ENCODE results near the gene OR3A1.
"Not testable (repeated sequence)": the region's sequence is repeated elsewhere in the genome, so short reads cannot be mapped to it uniquely, and the experiment has no call there.

Gene OR3A1

GRCh38 chr17:3308603-3309002 is 10.4 kb upstream of the OR3A1 start:
- TF ChIP-seq CTCF (conservative IDR thresholded peaks at IDR 0.05; ENCODE audit: low read depth, low read length) = no peak
- H3K4me2 ChIP-seq = no peak overlapping the region
- no peaks in the 10 kb centered on the region for H3K27me3 ChIP-seq (ENCODE audit: insufficient read depth, low read depth)
- no peaks in the 10 kb centered on the region for H4K20me1 ChIP-seq (ENCODE audit: insufficient read depth)
- no peaks in the 10 kb centered on the region for H3K36me3 ChIP-seq (ENCODE audit: insufficient read depth)
- no peaks in the 10 kb centered on the region for H3K79me2 ChIP-seq (ENCODE audit: insufficient read depth, low read depth)
- H3K27ac ChIP-seq = no peak overlapping the region
- no peak overlapping the region for H3K4me3 ChIP-seq (IDR thresholded peaks at IDR 0.05; ENCODE audit: insufficient read depth, low read depth, low read length)
- no peaks in the 10 kb centered on the region for H3K4me1 ChIP-seq (ENCODE audit: low read depth, poor library complexity, severe bottlenecking)
- H3K9ac ChIP-seq = no peak overlapping the region
- no peak overlapping the region for H2AFZ ChIP-seq (ENCODE audit: low read depth)

GRCh38 chr17:3295632-3296031 is 2.5 kb downstream of the OR3A1 start:
- no peaks in the 10 kb centered on the region for H4K20me1 ChIP-seq (ENCODE audit: insufficient read depth)
- no peak for TF ChIP-seq CTCF (conservative IDR thresholded peaks at IDR 0.05; ENCODE audit: low read depth, low read length)
- no peak overlapping the region for H3K9ac ChIP-seq
- no peaks in the 10 kb centered on the region for H3K36me3 ChIP-seq (ENCODE audit: insufficient read depth)
- no peaks in the 10 kb centered on the region for H3K4me1 ChIP-seq (ENCODE audit: low read depth, poor library complexity, severe bottlenecking)
- no peak overlapping the region for H2AFZ ChIP-seq (ENCODE audit: low read depth)
- H3K27ac ChIP-seq = no peak overlapping the region
- no peak overlapping the region for H3K4me2 ChIP-seq
- no peaks in the 10 kb centered on the region for H3K79me2 ChIP-seq (ENCODE audit: insufficient read depth, low read depth)
- no peak overlapping the region for H3K4me3 ChIP-seq (IDR thresholded peaks at IDR 0.05; ENCODE audit: insufficient read depth, low read depth, low read length)
- H3K27me3 ChIP-seq (ENCODE audit: insufficient read depth, low read depth) = no peaks in the 10 kb centered on the region

- H3K4me3 ChIP-seq (IDR thresholded peaks at IDR 0.05; ENCODE audit: insufficient read depth, low read depth, low read length); H3K4me2 ChIP-seq; H3K36me3 ChIP-seq (ENCODE audit: insufficient read depth); H3K9ac ChIP-seq; H3K27me3 ChIP-seq (ENCODE audit: insufficient read depth, low read depth); H3K4me1 ChIP-seq (ENCODE audit: low read depth, poor library complexity, severe bottlenecking); H4K20me1 ChIP-seq (ENCODE audit: insufficient read depth); H2AFZ ChIP-seq (ENCODE audit: low read depth); H3K79me2 ChIP-seq (ENCODE audit: insufficient read depth, low read depth); H3K27ac ChIP-seq: not testable (repeated sequence)
Measured at GRCh38 chr17:3293548-3293947, 4.6 kb downstream of the OR3A1 start.

- TF ChIP-seq CTCF (conservative IDR thresholded peaks at IDR 0.05; ENCODE audit: low read depth, low read length) = no peak
- Histone ChIP-seq H3K27ac (no peak overlapping the region), H3K36me3 (ENCODE audit: insufficient read depth) (no peaks in the 10 kb centered on the region), H3K4me2 (no peak overlapping the region), H3K9ac (no peak overlapping the region), H3K4me3 (IDR thresholded peaks at IDR 0.05; ENCODE audit: insufficient read depth, low read depth, low read length) (no peak overlapping the region), H2AFZ (ENCODE audit: low read depth) (no peak overlapping the region), H3K79me2 (ENCODE audit: insufficient read depth, low read depth) (no peaks in the 10 kb centered on the region), H3K27me3 (ENCODE audit: insufficient read depth, low read depth) (no peaks in the 10 kb centered on the region), H3K4me1 (ENCODE audit: low read depth, poor library complexity, severe bottlenecking) (no peaks in the 10 kb centered on the region), H4K20me1 (ENCODE audit: insufficient read depth) (no peaks in the 10 kb centered on the region)
Measured at GRCh38 chr17:3282901-3283300, 15.3 kb downstream of the OR3A1 start.

- Histone ChIP-seq H3K36me3 (ENCODE audit: insufficient read depth) (no peaks in the 10 kb centered on the region), H3K4me3 (IDR thresholded peaks at IDR 0.05; ENCODE audit: insufficient read depth, low read depth, low read length) (no peak overlapping the region), H3K9ac (no peak overlapping the region), H3K27ac (no peak overlapping the region), H3K27me3 (ENCODE audit: insufficient read depth, low read depth) (no peaks in the 10 kb centered on the region), H3K4me1 (ENCODE audit: low read depth, poor library complexity, severe bottlenecking) (no peaks in the 10 kb centered on the region), H2AFZ (ENCODE audit: low read depth) (no peak overlapping the region), H3K4me2 (no peak overlapping the region), H3K79me2 (ENCODE audit: insufficient read depth, low read depth) (no peaks in the 10 kb centered on the region), H4K20me1 (ENCODE audit: insufficient read depth) (no peaks in the 10 kb centered on the region)
- no peak for TF ChIP-seq CTCF (conservative IDR thresholded peaks at IDR 0.05; ENCODE audit: low read depth, low read length)
Measured at GRCh38 chr17:3276126-3276525, 22.0 kb downstream of the OR3A1 start.
